Stimulated activated CD4-positive, alpha-beta T cell treated with anti-CD3 and anti-CD28 coated beads, Interleukin-4, amount 100 ng/mL, for 48 hours (primary cell): Measurements from ENCODE around the gene SHISA5.

Source experiments
- DNase-seq, 2 donors: peaks; one replicate each; pipeline ENCODE4 v3.0.0-alpha.2; 2020; ENCODE audit warnings: low read depth in 2 of 2

The SHISA5 gene

DNA sequence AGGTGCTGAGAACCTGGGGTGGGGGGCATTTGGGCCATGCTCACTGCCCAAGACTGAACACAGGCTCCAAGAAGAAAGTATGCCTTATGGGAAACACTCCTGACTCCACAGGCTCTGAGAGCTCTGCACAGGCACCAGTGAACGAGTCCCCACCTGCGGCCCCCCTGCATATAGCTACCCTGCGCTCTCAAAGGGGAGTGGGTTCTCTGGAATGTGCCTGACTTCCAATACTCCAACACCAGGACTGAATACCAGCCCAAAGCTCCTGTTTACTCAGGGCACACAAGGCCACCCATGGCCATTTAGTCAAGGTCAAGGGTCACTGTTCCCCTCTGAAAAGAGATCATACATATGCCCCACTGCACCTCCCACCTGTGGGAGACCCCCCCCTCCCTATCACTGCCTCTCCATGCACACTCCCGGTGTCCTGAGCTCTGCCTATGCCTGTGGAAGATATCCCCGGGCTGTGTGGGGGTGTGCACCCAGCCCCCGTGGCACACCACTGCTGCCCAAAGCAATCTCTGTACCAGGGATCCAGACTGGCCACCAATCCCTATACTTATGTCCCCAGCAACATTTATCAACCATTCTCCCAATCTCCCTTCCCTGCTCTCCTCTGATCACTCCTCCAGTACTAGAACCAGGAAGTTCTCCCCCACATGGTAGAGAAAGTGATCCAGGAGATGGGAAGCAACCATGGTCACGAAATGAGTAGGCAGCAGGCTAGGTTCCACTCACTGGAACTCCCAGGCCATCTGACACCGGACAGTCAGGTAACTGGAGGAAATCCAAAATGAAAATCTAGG, 72.5 kb downstream of the SHISA5 start:
- no peak for DNase-seq

GRCh38 chr3:48430708-48431101, 73.3 kb downstream of the SHISA5 start:
- DNase-seq = no peak

DNA sequence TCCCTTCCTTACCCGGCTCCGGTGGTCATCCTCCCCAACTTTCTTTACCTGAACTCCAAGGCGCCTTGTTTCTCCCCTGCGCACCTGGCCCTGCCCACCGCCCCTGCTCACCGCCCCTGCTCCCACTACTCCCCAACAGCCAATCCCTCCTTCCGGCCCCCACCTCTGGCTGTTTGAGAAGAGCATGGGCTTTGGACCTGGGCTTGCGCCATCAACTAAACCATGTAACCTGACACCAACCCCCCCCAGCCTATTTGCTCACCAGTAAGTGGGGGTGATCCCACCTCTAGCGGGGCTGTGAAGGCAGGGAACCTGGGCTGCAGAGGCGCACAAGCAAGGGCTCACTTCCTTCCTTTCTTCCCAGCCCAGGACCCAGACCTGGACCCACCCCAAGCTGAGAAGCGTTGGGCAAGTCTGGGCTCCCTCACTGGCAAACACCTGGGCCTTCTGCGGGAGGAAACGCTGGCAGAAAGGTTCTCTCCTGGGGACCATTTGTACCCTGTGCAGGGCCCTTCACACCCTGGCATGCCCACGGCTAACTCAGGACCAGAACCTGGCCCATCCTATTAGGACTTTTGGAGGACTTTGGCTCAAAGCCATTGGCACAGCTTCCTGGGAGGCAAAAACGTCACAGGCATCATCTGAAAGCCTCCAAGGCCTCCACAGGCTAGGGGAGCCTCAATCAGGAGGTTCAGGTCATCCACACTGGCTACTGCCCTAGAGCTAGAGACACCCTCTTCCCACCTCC, 73.8 kb downstream of the SHISA5 start, which contains the start of gene PLXNB1:
TSS of gene PLXNB1 (minus strand) at position 127 of the 748 bp plus-strand sequence. CDS start 5,475 bp downstream, outside the sequence.
- DNase-seq = no peak

DNA sequence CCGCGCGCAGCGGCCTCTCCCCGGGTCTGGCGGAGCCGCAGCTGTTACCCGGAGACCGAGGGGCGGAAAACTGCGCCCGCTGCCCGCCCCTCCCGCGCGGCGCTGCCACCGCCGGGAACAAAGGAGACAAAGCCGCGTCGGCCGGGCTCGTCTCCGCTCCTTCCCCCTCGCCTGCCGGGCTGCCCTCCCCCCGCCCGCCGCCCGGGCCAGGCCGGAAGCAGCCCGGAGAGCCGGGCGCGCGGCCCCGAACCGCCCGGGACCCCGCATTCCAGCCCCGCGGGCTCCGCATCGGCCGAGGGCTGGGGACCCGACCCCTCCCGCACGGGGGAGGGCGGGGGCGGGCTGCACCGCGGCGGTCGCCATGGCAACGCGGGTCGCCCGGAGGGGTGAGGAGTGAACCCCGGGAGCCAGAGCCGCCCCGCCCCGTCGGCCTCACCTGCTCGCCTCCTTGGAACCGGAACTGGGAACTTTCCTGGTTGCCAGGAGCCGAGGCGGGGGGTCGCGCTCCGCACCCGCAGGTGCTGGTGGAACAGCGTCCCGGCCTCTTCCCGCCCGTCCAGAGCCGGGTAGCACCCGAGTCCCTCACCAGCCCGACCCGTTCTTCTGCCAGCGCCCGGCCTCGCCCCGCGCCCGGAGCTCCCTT, 74.5 kb downstream of the SHISA5 start:
- DNase-seq = peak; percentile 34 to 48

- no peak for DNase-seq
These were observed 75.2 kb downstream of the SHISA5 start for GRCh38 chr3:48428572-48429316.

- no peak for DNase-seq
These were observed 75.8 kb downstream of the SHISA5 start for GRCh38 chr3:48428088-48428571.

DNA sequence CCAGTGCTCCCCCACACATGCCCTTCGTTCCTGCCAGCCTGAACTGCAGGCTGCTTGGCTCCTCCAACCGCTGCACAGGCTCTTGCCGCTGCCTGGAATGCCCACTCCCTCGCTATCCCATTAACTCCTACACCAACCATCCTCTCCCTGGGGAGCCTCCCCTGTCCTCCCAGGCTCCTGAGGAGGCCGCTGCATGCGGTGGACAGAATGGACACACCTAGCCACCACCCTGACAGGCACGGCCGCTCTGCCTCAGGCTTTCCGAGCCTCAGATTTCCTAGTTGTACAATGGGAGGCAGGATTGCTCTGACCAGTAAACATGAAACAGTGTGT, 76.4 kb downstream of the SHISA5 start:
- no peak for DNase-seq

DNA sequence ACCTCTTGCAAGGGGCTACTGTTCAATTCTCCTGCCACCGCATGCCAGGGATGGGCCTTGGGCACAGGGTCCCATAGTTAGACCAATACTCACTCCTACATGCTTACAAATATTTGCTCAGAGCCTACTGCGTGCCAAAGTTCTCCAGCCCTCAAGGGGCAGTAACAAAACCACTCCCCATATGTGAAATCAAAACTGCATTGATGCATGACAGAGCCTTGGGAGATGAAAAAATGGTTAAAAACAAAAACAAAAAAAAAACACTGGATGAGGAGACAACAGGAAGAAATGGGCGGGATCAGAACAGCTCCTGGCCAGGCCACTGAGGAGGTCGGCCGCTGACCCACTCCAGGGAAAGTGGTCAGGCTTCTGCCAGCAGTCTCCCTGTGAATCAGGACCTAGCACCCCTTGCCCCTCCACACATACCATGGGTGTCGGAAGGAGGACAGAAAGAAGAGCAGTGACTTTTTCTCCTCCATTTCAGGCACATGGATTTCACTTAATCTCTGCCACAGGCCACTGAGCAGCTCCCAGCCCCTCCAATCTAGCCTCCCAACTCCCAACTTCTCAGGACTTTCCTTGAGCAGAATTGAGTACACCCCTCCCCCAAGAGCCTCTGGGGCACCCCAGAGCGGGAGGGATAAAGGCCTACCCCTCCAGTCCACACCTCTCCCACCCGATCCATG, 76.9 kb downstream of the SHISA5 start:
- no peak for DNase-seq

GRCh38 chr3:48426401-48426909, 77.5 kb downstream of the SHISA5 start:
- DNase-seq = no peak

DNA sequence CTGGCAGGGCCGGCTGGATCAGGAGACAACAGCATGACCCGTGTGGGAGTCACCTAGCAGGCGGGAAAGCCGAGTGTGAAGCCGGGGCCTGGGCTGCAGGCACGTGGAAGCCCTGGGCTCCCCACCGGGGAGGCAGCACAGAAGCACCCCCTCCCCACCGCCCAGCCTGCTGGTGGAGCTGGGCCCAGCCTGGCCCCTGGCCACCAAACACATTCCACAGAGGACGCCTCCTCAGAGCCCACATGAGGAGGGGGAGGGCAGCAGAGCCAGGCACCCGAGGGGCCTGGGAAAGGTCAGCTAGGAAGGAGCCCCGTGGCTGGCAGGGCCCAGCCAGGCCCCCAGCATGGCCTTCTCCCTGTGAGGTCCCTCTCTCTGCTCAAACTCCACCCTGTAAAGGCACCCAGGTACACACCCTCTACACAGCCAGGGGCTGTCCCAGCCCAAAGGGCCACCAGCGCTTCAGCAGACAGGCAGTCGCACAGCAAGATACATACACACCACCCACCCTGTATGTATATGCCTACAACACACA, 78.6 kb downstream of the SHISA5 start:
- DNase-seq = no peak

DNA sequence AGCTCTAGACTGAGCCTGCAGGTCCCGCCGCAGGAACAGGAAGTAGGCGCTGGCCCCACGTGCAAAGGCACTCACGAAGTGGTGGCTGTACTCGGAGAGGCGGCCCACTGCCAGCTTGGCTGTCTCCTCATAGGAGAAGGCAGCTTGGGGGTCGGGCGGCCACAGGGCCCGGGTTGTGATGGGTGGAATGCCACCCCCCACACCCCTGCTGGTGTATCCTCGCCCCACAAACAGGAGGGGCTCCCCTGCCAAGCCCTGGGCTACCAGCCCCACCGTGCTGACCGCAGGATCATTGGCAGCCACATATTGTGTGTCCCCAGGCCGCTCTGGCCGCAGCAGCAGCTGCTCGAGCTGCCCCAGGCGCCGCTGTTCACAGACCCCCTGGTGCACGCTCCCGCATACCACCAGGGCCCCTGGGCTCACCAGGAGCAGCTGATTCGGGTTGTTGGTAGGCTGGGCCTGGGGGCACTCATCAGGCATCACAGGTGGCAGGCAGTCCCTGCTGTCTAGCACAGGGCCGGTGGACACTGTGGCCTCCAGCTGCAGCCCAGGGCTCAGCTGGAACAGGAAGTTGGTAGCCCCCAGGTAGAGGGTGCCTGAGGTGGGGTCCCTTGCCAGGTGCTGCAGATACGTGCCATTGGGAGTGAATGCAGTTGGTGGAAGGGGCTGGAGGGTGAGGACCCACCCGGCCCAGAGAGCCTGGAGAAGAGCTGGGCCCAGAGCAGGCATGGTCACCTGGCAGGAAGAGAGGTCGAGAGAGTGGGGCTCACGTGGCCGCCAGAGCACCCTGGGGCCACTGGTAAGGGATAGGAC, 79.9 kb downstream of the SHISA5 start:
- no peak for DNase-seq

DNA sequence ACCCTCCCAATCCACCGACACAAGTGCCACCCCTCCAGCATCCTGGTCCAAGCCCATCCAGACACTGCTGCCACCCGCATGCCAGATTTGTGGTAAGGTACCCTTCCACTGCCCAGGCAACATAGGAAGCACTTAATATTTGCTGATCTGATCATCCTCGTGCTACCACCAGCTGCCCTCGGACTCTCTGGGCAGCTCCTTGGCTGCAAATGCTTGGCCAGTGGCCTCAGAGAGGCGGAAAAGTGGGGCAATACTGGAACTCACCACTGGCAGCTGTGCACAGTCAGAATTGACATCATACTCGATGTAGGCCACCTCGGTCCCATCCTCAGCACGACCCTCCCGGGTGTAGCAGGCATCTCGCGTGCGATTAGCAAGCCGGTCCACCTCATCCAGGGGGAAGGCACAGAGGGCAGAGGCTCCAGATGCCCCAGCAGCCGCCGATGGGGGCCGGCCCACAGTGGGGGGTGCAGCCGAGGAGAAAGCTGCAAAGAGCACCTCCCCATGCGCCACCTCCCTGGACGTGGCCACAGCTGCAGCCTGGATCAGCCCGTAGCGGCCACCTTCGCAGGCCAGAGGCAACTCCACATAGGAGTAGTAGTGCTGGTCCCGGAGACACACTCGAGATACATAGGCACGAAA, 80.6 kb downstream of the SHISA5 start:
- DNase-seq = no peak

- no peak for DNase-seq
These were observed 81.3 kb downstream of the SHISA5 start for GRCh38 chr3:48422681-48423080.

DNA sequence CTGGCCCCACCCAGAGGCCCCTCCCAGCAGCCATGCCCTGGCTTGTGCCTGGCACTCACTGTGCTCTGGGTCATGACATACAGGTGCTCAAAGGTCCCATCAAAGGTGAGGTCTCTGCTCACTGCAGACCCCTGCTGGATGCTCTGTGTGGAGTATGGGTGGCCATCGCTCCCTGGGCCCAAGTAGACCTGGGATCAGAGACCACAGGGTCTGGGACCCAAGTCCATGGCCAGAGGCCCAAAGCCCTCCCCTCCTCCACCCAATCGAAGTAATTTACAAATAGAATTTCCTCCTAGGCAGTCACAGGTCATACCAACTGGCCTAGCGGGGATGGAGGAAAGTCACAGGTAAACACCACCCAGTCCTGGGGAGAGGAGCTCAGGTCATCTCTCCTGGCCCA, 81.7 kb downstream of the SHISA5 start:
- DNase-seq = no peak

DNA sequence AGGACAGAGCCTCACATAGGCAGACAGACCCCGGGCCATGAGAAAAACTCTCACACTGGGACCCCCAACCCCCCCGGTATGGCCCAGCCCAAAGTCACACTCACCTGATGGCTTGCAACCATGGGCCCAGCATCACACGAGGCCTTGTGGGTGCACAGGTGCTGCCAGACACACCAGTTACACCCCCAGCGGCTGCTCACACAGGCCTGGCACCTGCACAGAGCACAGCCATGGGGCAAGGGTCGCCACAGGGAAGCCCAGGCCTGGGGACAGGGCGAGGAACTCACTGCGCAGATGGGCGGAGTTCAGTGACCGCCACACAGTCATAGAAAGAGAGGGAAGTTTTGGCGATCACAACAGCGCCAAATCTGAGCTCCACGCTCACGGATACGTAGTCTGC, 83.4 kb downstream of the SHISA5 start:
- DNase-seq = no peak

GRCh38 chr3:48419597-48419996, 84.4 kb downstream of the SHISA5 start:
- DNase-seq = no peak

GRCh38 chr3:48419149-48419548, 84.8 kb downstream of the SHISA5 start:
- no peak for DNase-seq

DNA sequence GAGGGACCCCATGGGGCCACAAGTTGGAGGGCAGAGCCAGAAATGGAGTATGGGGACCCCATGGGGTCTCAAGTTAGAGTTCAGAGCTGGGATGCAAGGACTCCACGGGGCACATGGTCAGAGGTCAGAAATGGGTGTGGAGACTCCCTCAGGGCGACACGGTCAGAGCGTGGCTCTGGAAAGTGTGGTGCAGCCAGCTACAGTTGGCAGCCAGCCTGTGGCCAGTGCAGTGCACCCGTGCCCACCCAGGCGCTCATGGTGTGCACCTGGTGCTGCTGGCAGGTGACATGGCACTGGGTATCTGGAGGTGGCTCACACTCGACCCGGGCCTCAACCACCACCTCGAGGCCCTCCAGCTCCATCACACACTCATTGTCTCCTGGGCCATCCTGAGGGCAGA, 85.3 kb downstream of the SHISA5 start:
- DNase-seq = no peak

- no peak for DNase-seq
These were observed 85.8 kb downstream of the SHISA5 start for GRCh38 chr3:48418140-48418539.
